Activated T-helper 1 cell treated with anti-CD3 and anti-CD28 coated beads, Interleukin-2, amount 50 U/mL, for 16 hours (primary cell): ENCODE results near the gene SLC25A11.
"Not testable (repeated sequence)": the region's sequence is repeated elsewhere in the genome, so short reads cannot be mapped to it uniquely, and the experiment has no call there.

ENCODE experiments used
- DNase-seq, 2 donors: peaks; one replicate each; pipeline ENCODE4 v3.0.0-alpha.2; 2020; ENCODE audit warnings: low read depth in 1 of 2, low spot score in 1 of 2

The SLC25A11 gene

GRCh38 chr17:4945176-4945943, 5.5 kb upstream of the SLC25A11 start:
- DNase-seq: peak; percentile 56 to 73

GRCh38 chr17:4944554-4945175, 4.8 kb upstream of the SLC25A11 start:
- DNase-seq: no peak

- peak in 1 of 2 donors; percentile 26 for DNase-seq
Observed at GRCh38 chr17:4944163-4944553, 4.3 kb upstream of the SLC25A11 start.

GRCh38 chr17:4942760-4943508, 3.1 kb upstream of the SLC25A11 start:
- DNase-seq: no peak

- DNase-seq: no peak
Observed at GRCh38 chr17:4941319-4941610, 1.4 kb upstream of the SLC25A11 start.

GRCh38 chr17:4940555-4941318, 891 bp upstream of the SLC25A11 start:
- peak in 1 of 2 donors; percentile 18 for DNase-seq

- no peak for DNase-seq
Observed at GRCh38 chr17:4939546-4939795, 375 bp downstream of the SLC25A11 start.

- no peak for DNase-seq
Observed at GRCh38 chr17:4938688-4939545, 929 bp downstream of the SLC25A11 start.

GRCh38 chr17:4938069-4938491, 1.8 kb downstream of the SLC25A11 start:
- DNase-seq: no peak

GRCh38 chr17:4937553-4937952, 2.3 kb downstream of the SLC25A11 start:
- DNase-seq: no peak

- DNase-seq: no peak
Observed at GRCh38 chr17:4936436-4936835, 3.4 kb downstream of the SLC25A11 start.

- DNase-seq: no peak
Observed at GRCh38 chr17:4935650-4936049, 4.2 kb downstream of the SLC25A11 start.

- DNase-seq: no peak
Observed at GRCh38 chr17:4934173-4934979, 5.5 kb downstream of the SLC25A11 start.

GRCh38 chr17:4933646-4934045, 6.2 kb downstream of the SLC25A11 start:
- DNase-seq: no peak

GRCh38 chr17:4932756-4933155, 7.1 kb downstream of the SLC25A11 start:
- no peak for DNase-seq

- no peak for DNase-seq
Observed at GRCh38 chr17:4931963-4932362, 7.9 kb downstream of the SLC25A11 start, which contains the start of gene GP1BA. Gene GP1BA, plus strand, starts transcription at chr17:4932277. Its CDS starts 328 bp downstream, at chr17:4932605.

- DNase-seq: no peak
Observed at GRCh38 chr17:4928881-4929280, 11.0 kb downstream of the SLC25A11 start.

- DNase-seq: not testable (repeated sequence)
Observed at GRCh38 chr17:4926577-4927335, 13.1 kb downstream of the SLC25A11 start.

- DNase-seq: no peak
Observed at GRCh38 chr17:4921320-4921719, 18.5 kb downstream of the SLC25A11 start.
